H1 (cell line): ENCODE results near the gene NMU.

ENCODE experiments used
- HDAC2 ChIP-seq, 2 experiments: fragments of 300-600 bp in 1 of 2; sonication (generic) in 1 of 2; IDR thresholded peaks; 2 replicates each; pipeline ENCODE4 v1.6.1; 2011 to 2012; ENCODE audit warnings: low read depth in 2 of 2, low read length in 2 of 2, mild to moderate bottlenecking in 2 of 2, moderate library complexity in 2 of 2, borderline replicate concordance in 1 of 2, inconsistent platforms in 1 of 2
- POLR2A ChIP-seq, 2 experiments: IDR thresholded peaks; 1 replicate in 1 of 2; 2 replicates in 1 of 2; pipeline ENCODE4 v1.6.1; 2011; ENCODE audit warnings: low read depth in 2 of 2, low read length in 2 of 2, mild to moderate bottlenecking in 2 of 2; ENCODE audit errors: control extremely low read depth in 1 of 2
- RAD21 ChIP-seq, 2 experiments: IDR thresholded peaks in 1 of 2; conservative IDR thresholded peaks in 1 of 2; 2 replicates each; pipeline ENCODE4 v1.6.1; 2011; ENCODE audit warnings: low read depth in 2 of 2, low read length in 2 of 2, improper control_type of control experiment in 1 of 2, inconsistent platforms in 1 of 2, mild to moderate bottlenecking in 1 of 2, moderate library complexity in 1 of 2
- YY1 ChIP-seq: IDR thresholded peaks from 2 replicates; pipeline ENCODE4 v1.6.1; 2011; ENCODE audit warnings: low read depth, mild to moderate bottlenecking, low read length
- TF ChIP-seq, protein P1 (sequence below), 3 experiments: IDR thresholded peaks; 1 replicate in 2 of 3; 2 replicates in 1 of 3; pipeline versions ENCODE4 v1.5.1 to v1.6.1; 2011; ENCODE audit warnings: low read length in 3 of 3, mild to moderate bottlenecking in 3 of 3, inconsistent platforms in 2 of 3, low read depth in 1 of 3, moderate library complexity in 1 of 3; ENCODE audit not compliant: insufficient read depth in 1 of 3; ENCODE audit errors: control extremely low read depth in 1 of 3

DNA sequence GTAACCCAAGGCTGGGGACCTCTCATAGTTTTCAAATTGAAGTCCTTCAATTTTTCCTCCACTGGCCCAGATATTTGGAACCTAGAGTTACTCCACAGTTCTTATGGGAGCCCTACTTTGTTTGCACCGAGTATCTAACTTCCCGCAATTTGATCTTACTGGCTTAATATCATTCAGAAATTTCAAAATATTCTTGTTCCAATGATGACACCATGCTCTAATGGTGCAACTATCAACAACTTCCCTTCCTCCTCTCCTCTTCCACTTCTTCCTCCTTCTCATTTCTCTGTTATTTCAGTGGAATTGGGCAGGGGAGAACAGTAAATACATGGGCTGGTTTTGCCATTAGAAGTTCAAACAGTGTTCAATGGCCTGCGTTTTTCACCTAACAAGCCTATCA, 64.3 kb downstream of the NMU start:
- TF ChIP-seq YY1 (no peak), POLR2A (IDR thresholded peaks at IDR 0.05; ENCODE audit: control extremely low read depth in 1 of 2, low read depth in 2 of 2, low read length in 2 of 2) (no peak), RAD21 (IDR thresholded peaks at IDR 0.05 in 1 of 2, conservative IDR thresholded peaks at IDR 0.05 in 1 of 2; ENCODE audit: low read depth in 2 of 2, low read length in 2 of 2) (no peak), HDAC2 (IDR thresholded peaks at IDR 0.05; ENCODE audit: borderline replicate concordance in 1 of 2, low read depth in 2 of 2, low read length in 2 of 2) (no peak)
- TF ChIP-seq, protein P1, sequence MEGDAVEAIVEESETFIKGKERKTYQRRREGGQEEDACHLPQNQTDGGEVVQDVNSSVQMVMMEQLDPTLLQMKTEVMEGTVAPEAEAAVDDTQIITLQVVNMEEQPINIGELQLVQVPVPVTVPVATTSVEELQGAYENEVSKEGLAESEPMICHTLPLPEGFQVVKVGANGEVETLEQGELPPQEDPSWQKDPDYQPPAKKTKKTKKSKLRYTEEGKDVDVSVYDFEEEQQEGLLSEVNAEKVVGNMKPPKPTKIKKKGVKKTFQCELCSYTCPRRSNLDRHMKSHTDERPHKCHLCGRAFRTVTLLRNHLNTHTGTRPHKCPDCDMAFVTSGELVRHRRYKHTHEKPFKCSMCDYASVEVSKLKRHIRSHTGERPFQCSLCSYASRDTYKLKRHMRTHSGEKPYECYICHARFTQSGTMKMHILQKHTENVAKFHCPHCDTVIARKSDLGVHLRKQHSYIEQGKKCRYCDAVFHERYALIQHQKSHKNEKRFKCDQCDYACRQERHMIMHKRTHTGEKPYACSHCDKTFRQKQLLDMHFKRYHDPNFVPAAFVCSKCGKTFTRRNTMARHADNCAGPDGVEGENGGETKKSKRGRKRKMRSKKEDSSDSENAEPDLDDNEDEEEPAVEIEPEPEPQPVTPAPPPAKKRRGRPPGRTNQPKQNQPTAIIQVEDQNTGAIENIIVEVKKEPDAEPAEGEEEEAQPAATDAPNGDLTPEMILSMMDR (IDR thresholded peaks at IDR 0.05; ENCODE audit: control extremely low read depth in 1 of 3, insufficient read depth in 1 of 3, low read depth in 1 of 3, low read length in 3 of 3) = no peak
